Activated CD8-positive, alpha-beta memory T cell treated with anti-CD3 and anti-CD28 coated beads for 24 hours (primary cell): ENCODE measurements around the gene ZNF202.
"Not testable (repeated sequence)": the region's sequence is repeated elsewhere in the genome, so short reads cannot be mapped to it uniquely, and the experiment has no call there.

Source experiments
- DNase-seq: peaks from one replicate; pipeline ENCODE4 v3.0.0-alpha.2; 2020

ZNF202 gene

DNA sequence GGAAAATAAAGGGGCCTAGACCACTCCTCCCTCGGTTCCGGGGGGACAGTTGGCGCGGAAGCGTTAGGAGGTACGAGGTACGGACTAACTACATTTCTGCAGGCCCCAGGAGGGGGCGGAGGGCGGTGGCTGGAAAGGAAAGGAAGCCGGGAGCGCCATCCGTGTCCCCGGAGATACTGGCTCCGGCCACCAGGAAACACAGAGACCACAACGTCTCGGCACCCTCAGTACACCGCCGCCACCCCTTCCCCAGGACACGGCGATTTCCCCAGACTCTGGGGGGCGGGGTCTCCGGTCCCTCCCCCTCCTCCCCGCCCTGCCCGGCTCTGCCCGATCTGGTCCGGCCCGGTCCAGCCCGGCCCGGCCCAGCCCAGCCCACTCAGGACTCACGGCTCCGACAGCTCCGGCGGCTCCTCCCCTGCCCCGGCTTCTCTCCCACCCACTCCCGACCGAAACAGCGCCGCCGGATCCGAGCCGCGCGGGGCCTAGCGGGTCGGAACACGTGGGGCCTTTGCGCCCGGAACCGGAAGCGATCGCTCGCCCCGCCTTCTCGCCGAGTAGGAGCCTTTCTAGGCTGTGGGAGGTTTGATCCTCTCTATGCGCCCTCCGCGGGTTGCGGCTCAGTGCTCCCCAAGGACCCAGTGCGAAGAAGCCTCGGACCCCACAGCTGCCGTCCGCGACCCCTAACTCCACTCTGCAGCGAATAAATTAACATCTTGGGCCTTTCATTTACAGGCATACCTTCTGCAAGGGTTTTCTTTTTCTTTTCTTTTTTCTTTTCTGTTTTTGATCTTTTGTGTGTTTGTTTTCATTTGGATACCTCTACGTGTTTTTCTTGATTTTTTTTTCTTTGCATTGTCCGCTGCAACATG is at the start of gene ZNF202:
Gene ZNF202, minus strand, starts transcription at position 502 of the 872 bp plus-strand sequence. CDS start 10,772 bp downstream, outside the sequence.
- DNase-seq, result peak; percentile 95

- DNase-seq, result no peak
These were observed 42.1 kb upstream of the ZNF202 start for GRCh38 chr11:123783536-123783935.

GRCh38 chr11:123778511-123778910 is 37.1 kb upstream of the ZNF202 start:
- no peak for DNase-seq

DNA sequence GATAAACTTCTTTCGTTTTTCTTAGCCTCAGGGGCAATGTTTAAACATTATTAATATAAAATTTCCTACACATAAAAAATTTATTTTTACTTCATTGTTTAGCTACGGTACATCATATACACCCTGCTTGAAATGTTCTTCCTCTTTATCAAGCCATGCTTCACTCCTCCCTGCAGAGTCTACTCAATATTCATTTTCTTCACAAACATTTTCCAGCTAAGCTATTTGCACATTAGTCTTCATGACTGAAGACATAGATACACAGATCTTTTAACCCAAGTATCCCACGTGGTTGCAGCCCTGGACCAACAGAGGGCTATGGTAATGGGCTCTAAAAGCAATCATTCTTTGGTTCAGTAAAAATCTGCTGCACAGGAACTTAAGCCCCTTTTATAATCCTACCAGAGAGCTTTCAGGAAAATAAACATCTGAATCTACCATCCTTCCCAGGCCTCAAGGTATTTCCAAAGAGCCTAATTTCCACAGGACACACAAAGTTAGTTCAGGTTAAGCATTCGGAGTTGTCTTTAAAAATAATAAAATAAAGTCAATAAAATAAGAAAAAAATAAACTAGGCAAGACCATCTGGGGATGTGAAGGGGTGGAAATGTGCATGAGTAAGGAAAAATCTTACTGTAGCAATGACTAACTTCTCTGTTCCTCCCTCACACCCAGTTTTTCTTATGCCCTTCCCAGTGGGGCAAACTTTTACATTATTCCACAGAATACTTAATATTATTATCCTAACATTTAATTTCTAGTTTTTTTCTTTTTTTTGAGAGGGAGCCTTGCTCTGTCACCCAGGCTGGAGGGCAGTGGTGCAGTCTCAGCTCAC is 34.5 kb upstream of the ZNF202 start:
- no peak for DNase-seq

DNA sequence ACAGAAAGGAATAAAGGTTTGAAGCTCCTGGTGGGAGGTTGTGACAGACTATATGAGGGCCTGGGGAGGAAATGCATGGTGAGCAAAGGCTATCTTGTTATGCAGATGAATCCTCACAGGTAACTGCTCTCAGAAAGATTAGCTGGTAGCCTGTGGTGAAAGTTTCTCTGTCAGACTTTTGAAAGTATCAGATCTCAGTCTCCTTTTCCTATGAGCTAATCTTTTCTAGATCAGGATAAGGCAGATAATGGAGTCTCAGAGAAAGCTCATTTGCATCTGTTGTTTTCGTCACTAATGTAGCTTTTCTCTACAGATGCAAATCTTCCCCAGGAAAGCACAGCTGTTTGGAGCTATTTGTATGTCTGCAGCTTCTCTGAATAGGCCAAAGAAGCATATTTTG is 33.8 kb upstream of the ZNF202 start:
- DNase-seq, result no peak

- no peak for DNase-seq
These were observed 32.5 kb upstream of the ZNF202 start for GRCh38 chr11:123773959-123774358.

DNA sequence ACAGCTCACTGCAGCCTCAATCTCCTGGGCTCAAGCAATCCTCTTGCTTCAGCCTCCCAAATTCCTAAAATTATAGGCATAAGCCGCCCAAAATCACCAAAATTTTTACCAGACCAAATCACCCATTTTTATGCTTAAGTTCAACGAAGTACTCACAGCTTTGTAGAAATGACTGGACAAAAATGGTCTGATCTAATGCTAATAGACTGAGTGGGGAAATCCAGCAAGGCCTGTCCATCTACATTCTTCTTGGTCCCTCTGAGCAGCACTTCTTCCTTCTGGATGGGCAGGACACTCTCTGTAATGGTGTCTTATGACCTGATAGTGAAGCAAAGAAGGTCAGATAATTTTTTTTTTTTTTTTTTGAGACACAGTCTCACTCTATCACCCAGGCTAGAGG is 31.6 kb upstream of the ZNF202 start:
- no peak for DNase-seq

DNA sequence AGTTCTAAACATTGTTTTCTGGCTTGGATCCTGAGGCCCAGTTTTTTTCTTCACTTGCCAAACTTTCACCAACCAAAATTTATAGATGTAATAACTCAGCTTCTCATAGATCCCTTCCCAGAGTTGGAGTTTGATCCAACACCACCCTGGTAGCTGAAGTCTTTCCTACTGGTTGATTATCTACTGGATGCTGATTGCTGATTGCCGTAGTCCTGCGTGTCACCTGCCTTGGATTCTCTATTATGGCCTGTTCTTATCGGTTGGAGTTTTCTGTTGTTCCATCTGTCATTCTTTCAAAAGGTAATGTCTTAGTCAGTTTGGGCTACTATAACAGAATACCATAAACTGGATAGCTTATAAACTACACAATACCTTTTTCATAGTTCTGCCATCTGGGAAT is 30.2 kb upstream of the ZNF202 start:
- DNase-seq, result no peak

DNA sequence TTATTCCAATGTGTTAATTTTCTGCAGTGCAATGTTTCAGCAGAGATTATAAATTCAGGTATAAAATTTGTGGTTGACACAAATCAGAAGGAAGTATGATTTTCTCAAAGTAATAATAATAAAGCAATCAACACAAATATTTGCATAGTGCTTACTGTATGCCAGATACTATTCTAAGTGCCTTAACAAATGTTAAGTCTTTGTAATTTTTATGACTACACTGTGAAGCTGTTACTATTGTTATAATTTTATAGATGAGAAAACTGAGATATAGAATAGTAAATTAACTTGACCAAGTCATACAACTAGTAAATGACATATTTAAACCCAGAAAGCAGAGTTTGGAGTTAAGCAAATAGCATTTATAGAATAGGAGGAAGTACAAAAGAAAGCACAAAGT is 29.3 kb upstream of the ZNF202 start:
- DNase-seq, result no peak

DNA sequence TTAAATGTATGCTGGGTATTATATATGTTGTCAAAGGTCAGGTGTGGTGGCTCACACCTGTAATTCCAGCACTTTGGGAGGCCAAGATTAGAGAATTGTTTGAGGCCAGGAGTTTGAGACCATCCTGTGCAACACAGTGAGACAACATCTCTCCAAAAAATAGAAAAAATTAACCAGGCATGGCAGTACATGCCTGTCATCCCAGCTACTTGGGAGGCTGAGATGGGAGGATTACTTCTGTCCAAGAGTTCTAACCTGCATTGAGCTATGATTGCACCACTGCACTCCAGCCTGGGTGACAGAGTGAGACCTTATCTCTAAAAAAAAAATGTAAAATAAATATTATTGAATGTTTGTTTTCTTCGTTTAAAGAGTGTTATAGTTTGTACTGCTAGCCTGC is 24.1 kb upstream of the ZNF202 start:
- no peak for DNase-seq

DNA sequence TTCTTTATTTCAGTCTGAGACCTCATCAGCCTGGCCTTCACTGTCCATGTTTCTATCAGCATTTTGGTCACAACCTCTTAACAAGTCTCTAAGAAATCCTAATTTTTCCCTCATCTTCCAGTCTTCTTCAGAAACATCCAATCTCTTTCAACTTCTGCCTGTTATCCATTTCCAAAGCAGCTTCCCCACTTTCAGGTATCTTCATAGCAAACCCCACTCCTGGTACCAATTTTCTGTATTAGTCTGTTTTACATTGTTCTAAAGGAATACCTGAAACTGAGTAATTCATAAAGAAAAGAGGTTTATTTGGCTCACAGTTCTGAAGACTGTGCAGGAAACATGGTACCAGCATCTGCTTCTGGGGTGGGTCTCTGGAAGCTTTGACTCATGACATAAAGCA is 21.0 kb upstream of the ZNF202 start:
- no peak for DNase-seq

DNA sequence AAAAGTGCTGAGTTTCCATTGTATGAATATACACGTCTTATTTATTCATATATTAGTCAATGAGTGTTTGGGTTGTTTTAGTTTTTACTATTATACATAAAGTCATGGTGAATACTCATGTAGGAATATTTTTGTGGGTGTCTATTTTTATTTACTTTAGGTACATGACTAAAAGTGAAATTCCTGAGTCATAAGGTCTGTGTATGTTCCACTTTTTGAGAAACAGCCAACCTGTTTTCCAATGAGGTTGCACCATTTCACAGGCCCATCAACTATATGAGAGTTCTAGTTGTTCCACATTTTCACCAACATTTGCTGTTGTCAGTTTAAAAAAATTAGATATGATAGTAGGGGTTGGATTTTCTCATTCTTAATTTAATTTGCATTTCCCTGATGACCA is 19.4 kb upstream of the ZNF202 start:
- DNase-seq, result no peak

- no peak for DNase-seq
These were observed 16.5 kb upstream of the ZNF202 start for GRCh38 chr11:123757976-123758375.

DNA sequence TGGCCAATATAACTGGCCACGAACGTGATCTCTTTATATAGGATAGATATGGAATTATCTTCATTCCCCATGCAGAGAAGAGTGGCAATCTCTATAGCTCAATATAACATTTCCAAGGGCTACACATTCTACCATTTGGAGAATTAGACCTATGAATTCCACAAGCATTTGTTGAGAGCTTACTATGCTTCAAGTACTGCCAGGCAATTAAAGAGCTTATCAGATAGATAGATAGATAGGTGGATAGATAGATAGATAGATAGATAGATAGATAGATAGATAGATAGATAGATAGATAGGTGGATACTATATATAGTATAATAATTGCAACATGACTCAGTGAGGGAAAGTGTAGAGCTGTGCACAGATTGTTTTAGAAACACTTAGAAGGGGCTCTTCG is 14.4 kb upstream of the ZNF202 start:
- DNase-seq, result no peak

GRCh38 chr11:123755344-123755743 is 13.9 kb upstream of the ZNF202 start:
- no peak for DNase-seq

DNA sequence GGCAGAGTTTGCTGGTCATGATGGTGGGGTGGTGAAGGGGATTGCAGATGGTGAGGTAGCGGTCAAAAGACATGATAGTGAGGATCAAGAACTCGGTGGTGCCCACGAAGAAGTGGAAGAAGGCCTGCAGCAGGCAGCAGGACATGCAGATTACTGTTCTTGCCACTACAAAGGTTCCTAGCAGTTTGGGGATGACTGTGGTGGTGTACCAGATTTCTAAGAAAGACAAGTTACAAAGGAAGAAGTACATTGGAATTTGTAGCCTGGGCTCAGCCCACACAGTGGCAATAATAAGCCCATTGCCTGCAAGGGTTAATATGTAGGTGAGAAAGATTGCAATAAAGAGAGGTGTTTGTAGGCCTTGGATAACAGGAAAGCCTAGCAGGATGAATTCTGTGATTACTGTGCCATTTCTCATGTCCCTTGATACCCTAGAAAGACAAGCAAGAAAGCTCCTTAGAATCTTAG is 12.7 kb upstream of the ZNF202 start, which contains the start of gene OR6X1:
Gene OR6X1, minus strand, starts transcription at position 418 of the 468 bp plus-strand sequence. Its CDS starts 0 bp downstream, at position 418.
- DNase-seq, result no peak

DNA sequence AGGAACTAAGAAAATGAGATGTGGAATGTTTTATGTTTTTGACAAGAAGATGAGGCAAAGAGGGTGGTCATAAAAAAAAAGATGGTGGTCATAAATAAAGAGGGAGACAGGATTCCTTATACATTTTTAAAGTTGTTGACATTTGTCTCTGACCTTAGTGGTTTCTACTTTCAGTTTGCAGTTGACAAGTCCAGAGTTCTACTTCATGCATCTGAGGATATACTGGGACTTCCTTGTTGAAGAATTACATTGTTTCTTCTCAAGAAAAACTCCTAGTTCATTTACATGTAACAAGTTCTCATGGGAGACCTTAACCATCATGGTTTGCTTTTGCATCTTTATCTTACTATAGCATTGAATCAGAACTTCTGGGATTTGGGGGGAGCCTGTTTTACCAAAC is 11.7 kb upstream of the ZNF202 start:
- DNase-seq, result no peak

DNA sequence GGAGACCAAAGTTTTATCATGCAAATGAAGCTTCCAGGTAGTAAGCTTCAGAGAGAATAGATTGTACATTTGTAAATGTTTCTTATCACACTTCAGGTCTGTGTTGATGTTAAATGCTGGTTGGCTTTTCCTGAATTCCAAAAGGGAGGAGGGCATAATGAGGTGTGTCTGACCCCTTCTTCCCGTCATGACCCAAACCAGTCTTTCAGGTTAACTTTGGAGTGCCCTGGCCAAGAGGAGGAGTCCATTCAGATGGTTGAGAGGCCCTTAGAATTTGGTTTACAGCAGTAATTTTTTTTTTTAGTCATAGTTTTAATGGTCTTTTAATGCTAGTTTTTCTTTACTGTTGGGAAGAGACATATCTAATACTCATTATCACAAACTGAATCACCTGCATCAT is 10.3 kb upstream of the ZNF202 start:
- DNase-seq, result no peak

- not testable (repeated sequence) for DNase-seq
These were observed 6.9 kb upstream of the ZNF202 start for GRCh38 chr11:123748349-123748748.

DNA sequence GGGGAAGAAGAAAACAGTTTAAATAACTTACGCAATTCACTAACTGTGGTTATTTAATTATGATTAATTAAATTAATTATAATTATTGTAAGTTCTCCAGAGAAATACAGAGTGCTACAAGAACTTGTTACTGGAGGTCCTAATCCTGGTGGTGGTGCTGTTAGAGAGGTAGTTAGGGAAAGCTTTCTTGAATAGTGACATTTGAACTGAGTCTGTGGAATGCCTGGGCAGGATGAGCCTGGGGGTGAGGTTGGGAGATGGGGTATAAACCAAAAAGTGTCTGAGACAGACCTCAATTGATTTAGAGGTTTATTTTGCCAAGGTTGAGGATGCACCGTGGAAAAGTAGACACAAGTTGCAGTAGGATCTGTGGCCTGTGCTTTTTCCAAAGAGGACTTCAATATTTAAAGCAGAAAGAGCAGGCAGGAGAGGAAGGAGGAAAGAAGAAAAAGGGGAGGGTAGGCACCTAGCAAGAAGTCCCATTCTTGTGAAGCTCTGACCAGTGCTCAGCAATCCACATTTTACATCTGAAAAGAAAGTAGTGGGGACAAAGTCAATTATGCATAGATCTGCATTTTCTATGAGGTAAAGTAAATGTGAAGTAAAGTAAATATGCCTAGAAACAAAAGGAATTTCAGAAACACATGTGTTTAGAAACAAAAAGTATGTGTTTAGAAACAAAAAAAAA is 4.4 kb upstream of the ZNF202 start:
- DNase-seq, result no peak

DNA sequence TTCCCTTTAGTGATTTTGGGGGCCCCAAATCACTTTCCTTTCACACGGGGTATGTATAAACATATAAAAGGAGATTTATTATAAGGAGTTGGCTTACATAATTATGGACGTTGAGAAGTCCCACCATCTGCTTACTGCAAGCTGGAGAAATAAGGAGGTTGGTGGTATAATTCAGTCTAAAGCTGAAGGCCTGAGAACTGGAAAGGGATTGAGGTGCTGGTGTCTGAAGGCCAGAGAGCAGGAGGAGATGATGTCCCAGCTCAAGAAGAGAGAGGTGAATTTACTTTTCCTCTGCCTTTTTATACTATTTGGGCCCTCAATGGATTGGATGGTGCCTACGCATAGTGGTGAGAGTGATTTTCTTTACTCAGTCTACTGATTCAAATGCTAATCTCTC is 1.3 kb upstream of the ZNF202 start:
- DNase-seq, result no peak

- DNase-seq, result peak; percentile 59
These were observed 717 bp upstream of the ZNF202 start for GRCh38 chr11:123742031-123742723.

DNA sequence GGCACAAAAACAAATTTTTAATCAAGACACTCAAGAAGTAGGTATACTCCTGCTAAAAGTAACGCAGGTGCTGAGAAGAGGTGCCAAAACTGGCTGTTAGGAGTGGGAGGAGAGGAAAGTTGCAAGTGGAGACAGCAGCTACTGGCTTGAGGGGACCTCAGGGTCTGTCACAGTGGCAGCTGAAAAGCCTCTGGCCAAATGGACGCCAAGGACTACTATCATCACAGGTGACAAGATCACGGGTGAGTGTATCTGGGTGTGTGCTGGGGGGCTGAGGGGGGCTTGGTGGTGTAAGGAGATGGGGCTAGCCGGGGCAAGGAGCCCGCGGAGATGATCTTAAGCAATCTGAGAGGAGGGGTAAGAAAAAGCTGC is 687 bp downstream of the ZNF202 start:
- no peak for DNase-seq
